ENCODE measurements around the gene PI4KB. TPM values are rescaled to one million over a fixed set of nuclear protein-coding genes. Genes with fewer than 3 reads are reported as not detected.

PI4KB gene
- total and polyA plus RNA-seq, 9 of the 15 experiments (the other 6 are each of a cell fraction or from before 2014, with no cell fraction given), result 3.1 to 65.4 (median 45.1) TPM

- TF ChIP-seq, protein P1, sequence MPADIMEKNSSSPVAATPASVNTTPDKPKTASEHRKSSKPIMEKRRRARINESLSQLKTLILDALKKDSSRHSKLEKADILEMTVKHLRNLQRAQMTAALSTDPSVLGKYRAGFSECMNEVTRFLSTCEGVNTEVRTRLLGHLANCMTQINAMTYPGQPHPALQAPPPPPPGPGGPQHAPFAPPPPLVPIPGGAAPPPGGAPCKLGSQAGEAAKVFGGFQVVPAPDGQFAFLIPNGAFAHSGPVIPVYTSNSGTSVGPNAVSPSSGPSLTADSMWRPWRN (IDR thresholded peaks at IDR 0.05; ENCODE audit: low read depth), result peak; percentile 50
- TF ChIP-seq, protein P2, sequence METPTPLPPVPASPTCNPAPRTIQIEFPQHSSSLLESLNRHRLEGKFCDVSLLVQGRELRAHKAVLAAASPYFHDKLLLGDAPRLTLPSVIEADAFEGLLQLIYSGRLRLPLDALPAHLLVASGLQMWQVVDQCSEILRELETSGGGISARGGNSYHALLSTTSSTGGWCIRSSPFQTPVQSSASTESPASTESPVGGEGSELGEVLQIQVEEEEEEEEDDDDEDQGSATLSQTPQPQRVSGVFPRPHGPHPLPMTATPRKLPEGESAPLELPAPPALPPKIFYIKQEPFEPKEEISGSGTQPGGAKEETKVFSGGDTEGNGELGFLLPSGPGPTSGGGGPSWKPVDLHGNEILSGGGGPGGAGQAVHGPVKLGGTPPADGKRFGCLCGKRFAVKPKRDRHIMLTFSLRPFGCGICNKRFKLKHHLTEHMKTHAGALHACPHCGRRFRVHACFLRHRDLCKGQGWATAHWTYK (CRISPR knock-in tag; IDR thresholded peaks at IDR 0.05), result no peak
- TF ChIP-seq DACH1 (IDR thresholded peaks at IDR 0.05; ENCODE audit: partially characterized antibody), result no peak
- peak; percentile 88 for TF ChIP-seq FOS (IDR thresholded peaks at IDR 0.05; ENCODE audit: extremely low read depth, insufficient read length)
- TF ChIP-seq POLR2H (tag; IDR thresholded peaks at IDR 0.05; ENCODE audit: low read depth), result no peak
- no peak for TF ChIP-seq HNRNPUL1 (IDR thresholded peaks at IDR 0.05; ENCODE audit: low read length)
- no peak for TF ChIP-seq IRF9 (tag; IDR thresholded peaks at IDR 0.05)
- peak; percentile 71 for TF ChIP-seq ZFX (CRISPR knock-in tag; IDR thresholded peaks at IDR 0.05)
- TF ChIP-seq, protein P3, sequence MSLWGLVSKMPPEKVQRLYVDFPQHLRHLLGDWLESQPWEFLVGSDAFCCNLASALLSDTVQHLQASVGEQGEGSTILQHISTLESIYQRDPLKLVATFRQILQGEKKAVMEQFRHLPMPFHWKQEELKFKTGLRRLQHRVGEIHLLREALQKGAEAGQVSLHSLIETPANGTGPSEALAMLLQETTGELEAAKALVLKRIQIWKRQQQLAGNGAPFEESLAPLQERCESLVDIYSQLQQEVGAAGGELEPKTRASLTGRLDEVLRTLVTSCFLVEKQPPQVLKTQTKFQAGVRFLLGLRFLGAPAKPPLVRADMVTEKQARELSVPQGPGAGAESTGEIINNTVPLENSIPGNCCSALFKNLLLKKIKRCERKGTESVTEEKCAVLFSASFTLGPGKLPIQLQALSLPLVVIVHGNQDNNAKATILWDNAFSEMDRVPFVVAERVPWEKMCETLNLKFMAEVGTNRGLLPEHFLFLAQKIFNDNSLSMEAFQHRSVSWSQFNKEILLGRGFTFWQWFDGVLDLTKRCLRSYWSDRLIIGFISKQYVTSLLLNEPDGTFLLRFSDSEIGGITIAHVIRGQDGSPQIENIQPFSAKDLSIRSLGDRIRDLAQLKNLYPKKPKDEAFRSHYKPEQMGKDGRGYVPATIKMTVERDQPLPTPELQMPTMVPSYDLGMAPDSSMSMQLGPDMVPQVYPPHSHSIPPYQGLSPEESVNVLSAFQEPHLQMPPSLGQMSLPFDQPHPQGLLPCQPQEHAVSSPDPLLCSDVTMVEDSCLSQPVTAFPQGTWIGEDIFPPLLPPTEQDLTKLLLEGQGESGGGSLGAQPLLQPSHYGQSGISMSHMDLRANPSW (CRISPR knock-in tag; IDR thresholded peaks at IDR 0.05), result 0 out of 2 replicates have a peak, but pooled peaks have one; percentile 22
- TF ChIP-seq ZNF740 (CRISPR knock-in tag; IDR thresholded peaks at IDR 0.05), result no peak
- TF ChIP-seq ZNF740 (tag; IDR thresholded peaks at IDR 0.05), result no peak
- TF ChIP-seq FOXA3 (CRISPR knock-in tag; conservative IDR thresholded peaks at IDR 0.05 in 1 of 2, IDR thresholded peaks at IDR 0.05 in 1 of 2), result peak in 1 of 2 experiments; percentile 35; a peak in 1 of 4 replicates
- TF ChIP-seq ZNF766 (CRISPR knock-in tag; conservative IDR thresholded peaks at IDR 0.05), result peak; percentile 83
- no peak for TF ChIP-seq ID3 (CRISPR knock-in tag; IDR thresholded peaks at IDR 0.05)
- TF ChIP-seq ID3 (tag; IDR thresholded peaks at IDR 0.05), result no peak
- peak; percentile 98 for TF ChIP-seq RFX5 (IDR thresholded peaks at IDR 0.05; ENCODE audit: low read depth, low read length)
- TF ChIP-seq TAF15 (IDR thresholded peaks at IDR 0.05; ENCODE audit: low read depth, low read length), result no peak
- no peak for TF ChIP-seq GATAD2B (IDR thresholded peaks at IDR 0.05; ENCODE audit: borderline replicate concordance)
- TF ChIP-seq KDM4B (IDR thresholded peaks at IDR 0.05; ENCODE audit: borderline replicate concordance in 2 of 2, low read depth in 1 of 2), result peak in 1 of 2 experiments; percentile 89; a peak in 2 of 4 replicates
- TF ChIP-seq FOSL1 (tag; conservative IDR thresholded peaks at IDR 0.05), result no peak
Observed at GRCh38 chr1:151346769-151347522, 19.7 kb upstream of the PI4KB start, which contains the start of gene RFX5 (continued).
